ENCODE measurements around the gene FADS2.

The FADS2 gene

GRCh38 chr11:61848631-61849030, 20.5 kb downstream of the FADS2 start:
- DNase-seq, result no peak

GRCh38 chr11:61850687-61851086, 22.6 kb downstream of the FADS2 start:
- no peak for DNase-seq

- DNase-seq, result no peak
Measured at GRCh38 chr11:61851113-61851899, 23.2 kb downstream of the FADS2 start.

DNA sequence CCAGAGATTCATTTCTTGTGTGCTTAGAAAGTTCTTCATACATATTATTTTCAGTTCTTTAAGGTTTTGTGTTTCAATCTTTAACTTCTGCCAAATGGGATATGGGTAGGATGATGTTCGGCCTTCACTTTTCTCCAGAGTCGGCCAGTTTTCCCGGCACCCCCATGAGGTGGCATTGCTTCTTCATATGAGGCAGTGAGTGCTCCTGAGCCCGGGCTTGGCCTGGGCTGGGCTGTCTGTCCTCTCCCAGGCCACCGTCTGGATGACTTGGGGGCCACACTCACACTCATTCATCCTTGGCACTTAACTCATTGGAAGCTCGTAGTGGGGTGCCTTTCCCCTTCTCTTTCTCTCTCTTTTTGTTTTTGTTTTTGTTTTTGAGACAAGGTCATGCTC, 23.8 kb downstream of the FADS2 start:
- no peak for DNase-seq

GRCh38 chr11:61853698-61854169, 25.6 kb downstream of the FADS2 start:
- no peak for DNase-seq

DNA sequence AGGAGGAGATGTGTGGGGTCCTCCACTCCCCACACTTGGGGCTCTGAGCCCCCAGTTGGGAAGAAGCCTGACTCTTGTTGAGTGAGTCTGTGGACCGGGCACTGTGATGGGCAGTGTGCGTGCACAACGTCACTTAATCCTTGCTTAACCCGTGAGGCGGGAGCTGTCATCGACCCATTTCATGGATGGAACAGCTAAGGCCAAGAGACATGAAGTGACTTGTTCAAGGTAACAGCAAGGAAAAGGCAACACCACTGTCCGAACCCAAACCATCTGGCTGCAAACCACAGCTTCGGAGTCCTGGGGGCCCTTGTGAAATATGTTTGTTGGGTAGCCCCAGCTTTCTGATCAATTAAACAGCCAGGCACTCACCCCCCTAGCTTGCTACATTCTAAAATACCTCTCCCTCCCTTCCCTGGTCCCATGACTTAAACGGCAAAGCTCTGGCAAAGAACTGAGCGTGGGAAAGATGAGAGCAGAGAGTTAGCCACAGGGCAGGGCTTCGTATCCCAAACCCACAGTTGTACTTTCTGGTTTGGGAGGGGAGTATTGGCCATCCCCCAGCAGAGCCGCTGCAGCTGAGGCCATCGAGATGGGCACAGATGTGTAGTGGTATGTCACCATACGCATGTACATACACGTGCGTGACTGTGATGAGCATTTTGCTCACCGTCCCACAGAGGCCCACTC, 26.3 kb downstream of the FADS2 start:
- DNase-seq, result no peak

DNA sequence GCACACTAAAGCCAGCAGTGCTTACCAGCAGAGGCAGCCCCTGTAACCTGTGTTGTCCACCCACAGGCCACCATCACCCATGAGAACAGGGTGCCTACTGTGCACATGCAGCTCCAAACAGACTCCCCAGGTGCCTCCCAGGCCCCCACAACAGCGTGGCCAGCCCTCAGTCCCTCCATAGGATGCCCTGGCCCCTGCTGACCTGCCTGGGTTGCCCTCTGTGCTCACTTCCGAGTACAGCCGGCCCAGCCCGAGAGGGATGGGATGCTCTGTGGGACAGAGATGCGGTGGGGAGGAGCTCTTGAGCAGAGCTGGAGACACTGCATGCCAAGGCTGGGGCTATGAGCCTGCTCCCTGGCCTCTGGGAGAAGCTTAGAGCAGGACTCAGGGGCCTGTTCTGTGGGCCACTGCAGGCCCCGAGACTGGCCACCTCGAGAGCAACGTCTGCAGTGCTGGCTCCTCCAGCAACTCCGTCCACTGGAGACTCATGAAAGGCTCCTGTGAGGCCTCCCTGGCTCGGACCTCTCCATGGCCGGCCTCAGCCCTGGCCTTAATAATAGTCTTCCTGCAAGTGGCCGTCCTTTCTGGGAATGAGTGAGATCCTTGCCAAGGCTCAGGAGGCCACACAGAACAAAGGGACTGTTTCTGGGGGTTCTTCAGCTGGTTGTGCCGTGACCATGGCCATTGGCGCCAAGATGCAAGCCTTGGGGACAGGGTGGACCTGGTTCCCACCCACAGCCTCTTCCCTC, 27.0 kb downstream of the FADS2 start:
- DNase-seq, result no peak

DNA sequence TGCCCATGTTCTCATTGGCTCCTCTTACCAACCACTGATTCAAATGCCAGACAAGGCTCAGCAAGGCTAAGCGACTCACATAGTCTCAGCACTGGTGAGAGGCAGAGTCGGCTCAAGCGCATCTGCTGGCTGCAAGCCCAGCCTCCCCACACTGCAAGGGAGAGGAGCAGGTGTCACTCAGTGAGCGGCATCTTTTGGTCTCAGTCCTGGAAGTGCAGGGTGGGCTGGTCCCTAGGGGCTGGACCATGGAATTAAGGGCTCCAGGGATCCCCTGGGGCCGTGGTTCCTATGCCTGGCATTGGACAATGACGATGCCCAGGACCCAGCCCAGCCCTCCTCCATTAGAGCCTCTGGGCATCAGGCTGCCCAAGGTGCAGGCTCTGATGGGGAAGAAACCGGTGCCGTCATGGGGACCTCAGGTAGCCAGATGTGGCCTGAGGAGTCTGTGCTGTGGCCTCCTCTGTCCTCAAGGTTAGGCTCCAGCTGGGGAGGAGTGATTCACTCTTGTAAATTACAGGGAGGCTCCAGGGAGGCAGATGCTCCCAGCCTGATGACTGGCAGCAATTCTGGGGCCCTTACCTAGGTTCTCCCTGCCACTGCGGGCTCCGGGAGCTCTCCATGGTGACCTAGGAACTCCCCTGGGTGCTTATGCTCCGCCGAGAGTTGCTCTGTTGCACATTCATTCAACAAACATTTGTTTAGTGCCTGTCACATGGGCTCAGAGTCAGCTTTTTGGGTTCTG, 28.0 kb downstream of the FADS2 start:
- DNase-seq, result no peak

- DNase-seq, result no peak
Measured at GRCh38 chr11:61860054-61860903, 32.2 kb downstream of the FADS2 start.

DNA sequence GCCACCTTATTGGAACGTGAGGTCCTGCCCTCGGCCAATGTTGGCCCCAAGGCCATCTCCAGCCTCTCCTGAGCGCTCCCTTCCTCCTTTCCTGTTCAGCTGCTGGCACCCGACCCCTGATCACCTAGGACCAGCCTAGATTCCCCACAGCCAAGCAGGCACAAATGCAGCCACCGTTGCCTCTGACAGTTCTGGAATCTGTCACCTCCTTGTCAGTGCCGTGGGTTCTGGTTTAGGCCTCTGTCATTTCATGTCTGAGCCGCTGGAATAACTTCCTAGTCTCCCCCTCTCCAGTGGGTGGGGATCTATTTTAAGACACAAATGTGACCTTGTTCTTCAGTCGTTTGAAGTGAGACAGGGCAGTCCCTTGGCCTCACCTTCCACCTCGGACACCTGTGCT, 33.5 kb downstream of the FADS2 start:
- DNase-seq, result no peak

DNA sequence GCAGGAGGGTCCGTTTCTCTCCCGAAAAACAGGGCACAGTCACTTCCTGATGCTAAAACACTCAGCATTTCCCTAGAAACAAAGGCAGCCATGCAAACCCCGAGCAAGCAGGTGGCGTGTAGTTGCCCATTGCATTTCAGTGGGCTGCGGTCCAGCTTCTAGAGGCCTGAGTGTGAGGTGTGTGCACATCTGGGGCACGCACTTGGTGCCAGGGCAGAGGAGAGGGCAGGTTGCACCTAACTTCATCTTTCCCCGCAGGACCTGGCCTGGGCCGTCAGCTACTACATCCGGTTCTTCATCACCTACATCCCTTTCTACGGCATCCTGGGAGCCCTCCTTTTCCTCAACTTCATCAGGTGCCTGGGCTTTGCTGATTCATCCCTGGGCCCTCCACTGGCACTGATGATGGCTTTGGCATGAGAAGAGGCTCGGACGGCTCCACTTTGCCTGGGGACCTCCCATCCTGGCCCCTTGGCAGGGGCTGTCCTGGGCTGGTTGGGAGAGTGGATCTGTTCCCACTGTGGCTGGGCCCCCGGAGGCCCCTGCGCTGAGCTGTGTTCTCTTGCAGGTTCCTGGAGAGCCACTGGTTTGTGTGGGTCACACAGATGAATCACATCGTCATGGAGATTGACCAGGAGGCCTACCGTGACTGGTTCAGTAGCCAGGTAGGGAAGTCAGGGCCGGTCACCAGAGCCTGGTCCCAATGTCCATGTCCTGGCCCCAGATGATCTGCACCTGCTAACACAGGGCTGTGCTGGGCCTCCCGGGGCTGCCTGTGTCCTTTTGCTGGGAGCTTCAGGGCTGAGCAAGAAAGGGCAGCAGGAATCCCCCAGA, 34.8 kb downstream of the FADS2 start:
- DNase-seq, result no peak

GRCh38 chr11:61863548-61864081, 35.5 kb downstream of the FADS2 start:
- no peak for DNase-seq

GRCh38 chr11:61864814-61865775, 37.0 kb downstream of the FADS2 start:
- no peak for DNase-seq

- no peak for DNase-seq
Measured at GRCh38 chr11:61866231-61866957, 38.3 kb downstream of the FADS2 start.

DNA sequence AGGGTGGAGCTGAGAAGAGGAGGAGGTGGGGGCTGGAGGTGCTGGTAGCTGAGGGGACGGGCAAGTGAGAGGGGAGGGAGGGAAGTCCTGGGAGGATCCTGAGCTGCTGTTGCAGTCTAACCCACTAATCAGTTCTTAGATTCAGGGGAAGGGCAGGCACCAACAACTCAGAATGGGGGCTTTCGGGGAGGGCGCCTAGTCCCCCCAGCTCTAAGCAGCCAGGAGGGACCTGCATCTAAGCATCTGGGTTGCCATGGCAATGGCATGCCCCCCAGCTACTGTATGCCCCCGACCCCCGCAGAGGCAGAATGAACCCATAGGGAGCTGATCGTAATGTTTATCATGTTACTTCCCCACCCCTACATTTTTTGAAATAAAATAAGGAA, 38.9 kb downstream of the FADS2 start:
- no peak for DNase-seq

DNA sequence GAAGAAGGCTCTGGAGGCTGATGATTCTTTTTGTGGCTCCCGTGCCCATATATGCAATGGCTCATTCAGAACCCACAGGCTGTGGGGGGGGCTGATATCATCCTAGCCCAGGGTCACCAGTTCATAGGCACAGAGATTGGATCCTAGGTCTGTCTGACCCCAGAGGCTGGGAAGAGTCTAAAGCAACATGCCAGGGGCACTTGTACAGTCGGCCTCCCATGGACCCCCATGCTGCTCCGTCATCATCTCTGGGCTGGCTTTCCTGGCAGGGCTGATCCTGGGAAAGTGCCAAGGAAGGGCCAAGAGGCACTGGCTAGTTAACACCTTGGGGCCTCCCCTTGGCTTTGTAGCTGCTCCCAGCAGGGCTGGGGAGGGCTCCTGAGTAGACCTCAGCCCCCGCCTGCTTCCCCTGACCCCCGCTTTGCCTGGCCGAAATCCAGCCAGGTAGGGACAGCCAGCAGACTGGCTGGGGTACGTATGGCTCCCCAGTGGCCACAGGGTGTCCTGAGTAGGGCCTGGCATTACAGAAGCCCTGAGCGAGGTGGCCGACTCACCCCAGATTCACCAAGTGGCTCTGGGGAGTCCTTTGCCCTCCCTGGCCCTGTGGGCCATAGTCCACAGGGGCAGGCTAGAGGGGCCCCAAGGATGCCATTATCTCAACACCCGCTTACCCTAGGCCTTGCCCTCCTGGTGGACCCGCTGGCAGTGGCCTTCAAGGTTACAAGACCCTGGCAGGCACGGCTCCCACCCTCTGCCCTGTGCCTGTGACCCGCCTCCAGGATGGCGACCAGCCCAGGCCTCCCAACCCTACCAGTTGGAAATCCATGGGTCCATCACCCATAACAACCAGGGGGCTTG, 40.7 kb downstream of the FADS2 start:
- no peak for DNase-seq

DNA sequence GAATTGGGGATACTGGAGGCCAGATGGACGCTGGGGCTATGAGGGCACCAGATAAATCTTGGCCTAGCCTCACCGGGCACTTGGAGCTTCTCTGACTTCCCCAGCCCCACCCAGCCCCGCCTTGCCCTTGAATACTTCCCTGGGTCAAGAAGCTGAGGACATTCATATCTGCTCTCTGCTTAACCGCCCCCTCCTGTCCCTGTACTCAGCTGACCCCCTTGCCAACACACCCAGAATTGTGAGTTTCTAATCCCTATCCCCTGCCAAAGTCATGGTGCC, 41.3 kb downstream of the FADS2 start:
- no peak for DNase-seq
